ENCODE data around the gene KAZN.

Gene KAZN

GRCh38 chr1:14880456-14881316, 282.2 kb downstream of the KAZN start:
- TF ChIP-seq EGR1 (IDR thresholded peaks at IDR 0.05) (no peak), FOXM1 (IDR thresholded peaks at IDR 0.05; ENCODE audit: borderline replicate concordance, low read depth) (no peak), RAD21 (IDR thresholded peaks at IDR 0.05; ENCODE audit: low read depth) (no peak), CEBPB (IDR thresholded peaks at IDR 0.05) (no peak), YY1 (IDR thresholded peaks at IDR 0.05; ENCODE audit: low read depth) (no peak), TCF12 (IDR thresholded peaks at IDR 0.05; ENCODE audit: low read depth) (no peak), EP300 (IDR thresholded peaks at IDR 0.05; ENCODE audit: borderline replicate concordance) (no peak), TEAD4 (IDR thresholded peaks at IDR 0.05) (no peak), CREB1 (IDR thresholded peaks at IDR 0.05; ENCODE audit: low read depth) (no peak), NFIC (IDR thresholded peaks at IDR 0.05) (no peak), ZBTB7A (IDR thresholded peaks at IDR 0.05; ENCODE audit: low read depth) (no peak), TAF1 (IDR thresholded peaks at IDR 0.05; ENCODE audit: low read depth) (no peak)
- TF ChIP-seq, protein P1, sequence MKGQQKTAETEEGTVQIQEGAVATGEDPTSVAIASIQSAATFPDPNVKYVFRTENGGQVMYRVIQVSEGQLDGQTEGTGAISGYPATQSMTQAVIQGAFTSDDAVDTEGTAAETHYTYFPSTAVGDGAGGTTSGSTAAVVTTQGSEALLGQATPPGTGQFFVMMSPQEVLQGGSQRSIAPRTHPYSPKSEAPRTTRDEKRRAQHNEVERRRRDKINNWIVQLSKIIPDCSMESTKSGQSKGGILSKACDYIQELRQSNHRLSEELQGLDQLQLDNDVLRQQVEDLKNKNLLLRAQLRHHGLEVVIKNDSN (IDR thresholded peaks at IDR 0.05) = no peak
- TF ChIP-seq, protein P2, sequence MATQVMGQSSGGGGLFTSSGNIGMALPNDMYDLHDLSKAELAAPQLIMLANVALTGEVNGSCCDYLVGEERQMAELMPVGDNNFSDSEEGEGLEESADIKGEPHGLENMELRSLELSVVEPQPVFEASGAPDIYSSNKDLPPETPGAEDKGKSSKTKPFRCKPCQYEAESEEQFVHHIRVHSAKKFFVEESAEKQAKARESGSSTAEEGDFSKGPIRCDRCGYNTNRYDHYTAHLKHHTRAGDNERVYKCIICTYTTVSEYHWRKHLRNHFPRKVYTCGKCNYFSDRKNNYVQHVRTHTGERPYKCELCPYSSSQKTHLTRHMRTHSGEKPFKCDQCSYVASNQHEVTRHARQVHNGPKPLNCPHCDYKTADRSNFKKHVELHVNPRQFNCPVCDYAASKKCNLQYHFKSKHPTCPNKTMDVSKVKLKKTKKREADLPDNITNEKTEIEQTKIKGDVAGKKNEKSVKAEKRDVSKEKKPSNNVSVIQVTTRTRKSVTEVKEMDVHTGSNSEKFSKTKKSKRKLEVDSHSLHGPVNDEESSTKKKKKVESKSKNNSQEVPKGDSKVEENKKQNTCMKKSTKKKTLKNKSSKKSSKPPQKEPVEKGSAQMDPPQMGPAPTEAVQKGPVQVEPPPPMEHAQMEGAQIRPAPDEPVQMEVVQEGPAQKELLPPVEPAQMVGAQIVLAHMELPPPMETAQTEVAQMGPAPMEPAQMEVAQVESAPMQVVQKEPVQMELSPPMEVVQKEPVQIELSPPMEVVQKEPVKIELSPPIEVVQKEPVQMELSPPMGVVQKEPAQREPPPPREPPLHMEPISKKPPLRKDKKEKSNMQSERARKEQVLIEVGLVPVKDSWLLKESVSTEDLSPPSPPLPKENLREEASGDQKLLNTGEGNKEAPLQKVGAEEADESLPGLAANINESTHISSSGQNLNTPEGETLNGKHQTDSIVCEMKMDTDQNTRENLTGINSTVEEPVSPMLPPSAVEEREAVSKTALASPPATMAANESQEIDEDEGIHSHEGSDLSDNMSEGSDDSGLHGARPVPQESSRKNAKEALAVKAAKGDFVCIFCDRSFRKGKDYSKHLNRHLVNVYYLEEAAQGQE (IDR thresholded peaks at IDR 0.05; ENCODE audit: low read depth) = no peak
- TF ChIP-seq, protein P3, sequence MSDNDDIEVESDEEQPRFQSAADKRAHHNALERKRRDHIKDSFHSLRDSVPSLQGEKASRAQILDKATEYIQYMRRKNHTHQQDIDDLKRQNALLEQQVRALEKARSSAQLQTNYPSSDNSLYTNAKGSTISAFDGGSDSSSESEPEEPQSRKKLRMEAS (IDR thresholded peaks at IDR 0.05) = no peak

DNA sequence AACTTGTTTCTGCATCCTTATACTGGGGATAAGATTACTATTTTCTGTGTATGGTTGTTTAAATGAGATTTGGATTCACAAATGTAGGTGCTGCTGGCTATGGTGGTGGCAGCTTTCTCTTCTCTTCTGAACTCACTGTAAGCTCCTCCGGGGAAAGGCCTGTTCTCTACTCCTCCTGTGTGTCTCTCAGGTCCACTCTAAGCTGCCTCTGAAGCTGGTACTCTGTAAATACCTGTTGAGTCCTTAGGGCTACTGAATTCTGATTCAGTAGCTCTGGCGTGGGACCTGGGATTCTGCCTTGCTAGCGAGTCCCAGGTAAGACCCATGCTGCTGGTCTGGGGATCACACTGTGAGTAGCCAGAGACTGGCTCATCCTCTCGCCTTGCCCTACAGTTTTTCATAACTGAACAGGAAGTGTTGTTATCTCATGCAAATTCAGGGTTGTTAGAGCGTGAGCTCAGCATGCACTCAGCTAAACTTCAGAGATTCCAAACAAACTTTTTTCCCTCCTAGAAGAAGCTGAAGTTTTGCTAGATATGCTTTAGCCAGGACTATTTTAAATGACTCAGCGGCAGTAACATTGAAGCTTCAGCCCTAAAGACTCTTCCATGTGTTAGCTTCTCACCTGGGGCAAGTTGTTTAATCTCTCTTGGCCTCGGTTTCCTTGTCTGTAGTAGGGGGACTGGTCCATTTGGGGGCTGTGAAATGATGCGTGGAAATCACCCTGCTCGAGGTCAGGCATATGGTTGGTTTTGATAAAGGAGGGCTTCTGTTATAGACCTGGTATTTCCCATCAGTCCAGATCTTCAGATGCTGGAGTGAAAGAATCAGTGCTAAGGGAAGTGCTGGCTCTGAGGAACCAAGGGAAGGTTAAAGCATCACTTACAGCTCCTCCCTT, 283.5 kb downstream of the KAZN start:
- TF ChIP-seq, protein P3 (IDR thresholded peaks at IDR 0.05) = no peak
- TF ChIP-seq EGR1 (IDR thresholded peaks at IDR 0.05) (no peak), TCF12 (IDR thresholded peaks at IDR 0.05; ENCODE audit: low read depth) (no peak), NFIC (IDR thresholded peaks at IDR 0.05) (no peak), YY1 (IDR thresholded peaks at IDR 0.05; ENCODE audit: low read depth) (no peak), EP300 (IDR thresholded peaks at IDR 0.05; ENCODE audit: borderline replicate concordance) (no peak), FOXM1 (IDR thresholded peaks at IDR 0.05; ENCODE audit: borderline replicate concordance, low read depth) (no peak), CREB1 (IDR thresholded peaks at IDR 0.05; ENCODE audit: low read depth) (no peak), ZBTB7A (IDR thresholded peaks at IDR 0.05; ENCODE audit: low read depth) (no peak), CEBPB (IDR thresholded peaks at IDR 0.05) (no peak), RAD21 (IDR thresholded peaks at IDR 0.05; ENCODE audit: low read depth) (no peak), TEAD4 (IDR thresholded peaks at IDR 0.05) (no peak), TAF1 (IDR thresholded peaks at IDR 0.05; ENCODE audit: low read depth) (no peak)
- TF ChIP-seq, protein P1 (IDR thresholded peaks at IDR 0.05) = no peak
- TF ChIP-seq, protein P2 (IDR thresholded peaks at IDR 0.05; ENCODE audit: low read depth) = no peak

DNA sequence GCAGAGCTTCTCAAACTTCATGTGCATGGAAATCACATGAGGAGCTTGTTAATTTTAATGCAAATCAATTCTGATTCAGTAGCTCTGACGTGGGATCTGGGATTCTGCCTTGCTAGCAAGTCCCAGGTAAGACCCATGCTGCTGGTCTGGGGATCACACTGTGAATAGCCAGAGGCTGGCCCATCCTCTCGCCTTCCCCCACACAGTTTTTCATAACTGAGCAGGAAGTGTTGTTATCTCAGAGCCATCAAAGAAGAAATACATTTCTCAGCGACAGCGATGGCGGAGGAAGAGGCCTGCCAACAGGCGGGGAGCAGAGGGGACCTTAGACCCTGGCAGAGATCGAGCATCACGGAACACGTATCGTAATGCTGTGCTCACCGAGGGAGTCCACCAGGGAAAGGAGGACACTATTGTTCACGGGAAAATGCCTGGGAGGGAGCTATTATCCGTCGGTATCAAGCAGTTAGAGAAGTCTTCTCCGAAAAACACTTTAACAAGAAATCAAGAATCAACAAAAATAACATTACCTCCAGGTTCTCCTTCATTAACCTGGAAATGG, 286.2 kb downstream of the KAZN start:
- no peak for TF ChIP-seq NFIC (IDR thresholded peaks at IDR 0.05)
- no peak for TF ChIP-seq EP300 (IDR thresholded peaks at IDR 0.05; ENCODE audit: borderline replicate concordance)
- no peak for TF ChIP-seq FOXM1 (IDR thresholded peaks at IDR 0.05; ENCODE audit: borderline replicate concordance, low read depth)
- no peak for TF ChIP-seq CEBPB (IDR thresholded peaks at IDR 0.05)
- TF ChIP-seq RAD21 (IDR thresholded peaks at IDR 0.05; ENCODE audit: low read depth) = no peak
- no peak for TF ChIP-seq TCF12 (IDR thresholded peaks at IDR 0.05; ENCODE audit: low read depth)
- no peak for TF ChIP-seq CREB1 (IDR thresholded peaks at IDR 0.05; ENCODE audit: low read depth)
- TF ChIP-seq ZBTB7A (IDR thresholded peaks at IDR 0.05; ENCODE audit: low read depth) = no peak
- TF ChIP-seq TAF1 (IDR thresholded peaks at IDR 0.05; ENCODE audit: low read depth) = no peak
- TF ChIP-seq, protein P2 (IDR thresholded peaks at IDR 0.05; ENCODE audit: low read depth) = no peak
- TF ChIP-seq YY1 (IDR thresholded peaks at IDR 0.05; ENCODE audit: low read depth) = no peak
- no peak for TF ChIP-seq TEAD4 (IDR thresholded peaks at IDR 0.05)
